Stimulated activated CD4-positive, alpha-beta T cell treated with anti-CD3 and anti-CD28 coated beads, TNF-alpha, amount 100 ng/mL, for 24 hours (primary cell): Measurements from ENCODE around the gene TGOLN2.

Source experiments
- DNase-seq, 3 experiments: peaks; one replicate each; pipeline ENCODE4 v3.0.0-alpha.2; 2020; ENCODE audit warnings: low read depth in 3 of 3

The TGOLN2 gene

DNA sequence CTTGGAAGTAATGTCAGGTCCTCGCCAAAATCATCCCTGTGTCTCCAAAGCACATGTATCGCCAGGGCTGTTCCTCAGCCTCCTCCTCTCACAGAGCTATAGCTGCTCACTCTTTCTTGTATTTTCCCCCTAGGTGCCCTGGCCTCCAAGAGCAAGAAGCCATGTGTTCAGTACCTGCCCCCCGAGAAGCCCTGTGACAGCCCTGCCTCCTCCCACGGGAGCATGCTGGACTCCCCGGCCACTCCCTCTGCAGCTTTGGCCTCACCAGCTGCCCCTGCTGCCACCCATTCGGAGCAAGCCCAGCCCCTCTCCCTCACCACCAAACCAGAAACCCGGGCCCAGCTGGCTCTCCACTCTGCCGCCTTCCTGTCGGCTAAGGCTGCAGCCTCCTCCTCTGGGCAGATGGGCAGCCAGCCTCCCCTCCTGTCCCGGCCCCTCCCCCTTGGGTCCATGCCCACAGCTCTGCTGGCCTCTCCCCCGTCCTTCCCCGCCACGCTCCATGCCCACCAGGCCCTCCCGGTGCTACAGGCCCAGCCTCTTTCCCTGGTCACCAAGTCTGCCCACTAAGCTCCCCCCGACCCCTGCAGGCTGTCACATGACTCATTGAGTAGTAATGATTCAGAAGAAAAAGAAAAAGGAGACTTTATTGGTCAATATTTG lies 18.8 kb downstream of the TGOLN2 start:
- DNase-seq: no peak

DNA sequence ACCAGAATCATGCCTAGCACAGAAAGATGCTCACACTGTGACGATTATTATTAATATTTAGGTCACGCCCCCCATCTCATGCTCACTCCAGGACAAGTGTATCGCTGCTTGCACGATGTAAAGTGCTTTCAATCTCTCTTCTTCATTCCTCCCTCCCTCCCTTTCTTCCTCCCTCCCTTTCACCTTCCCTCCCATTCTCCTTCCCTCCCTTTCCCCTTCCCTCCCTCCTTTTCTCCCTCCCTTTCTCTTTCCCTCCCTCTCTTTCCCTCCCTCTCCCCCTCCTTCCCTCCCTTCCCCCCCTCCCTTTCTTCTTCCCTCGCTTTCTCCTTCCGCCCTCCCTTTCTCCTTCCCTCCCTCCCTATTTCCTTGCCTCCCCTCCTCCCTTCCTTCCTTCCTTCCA lies 19.6 kb downstream of the TGOLN2 start:
- no peak for DNase-seq

DNA sequence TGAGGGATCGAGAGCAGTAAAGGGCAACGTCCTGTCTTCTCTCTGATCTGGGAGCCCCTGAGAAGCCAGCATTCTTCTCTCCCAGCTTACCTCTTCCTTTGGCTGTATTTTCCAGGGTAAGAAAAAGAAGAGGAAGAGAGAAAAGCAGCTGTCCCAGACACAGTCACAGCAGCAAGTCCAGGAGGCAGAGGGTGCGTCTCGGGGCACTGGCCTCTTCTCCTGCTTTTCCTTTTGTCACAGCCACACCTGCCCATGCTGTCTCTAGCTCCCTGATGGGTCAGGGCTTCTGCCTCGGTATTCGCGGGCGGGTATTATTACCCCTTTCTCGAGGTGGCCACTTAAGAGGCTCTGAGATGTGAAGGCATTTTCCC lies 20.3 kb downstream of the TGOLN2 start:
- no peak for DNase-seq

DNA sequence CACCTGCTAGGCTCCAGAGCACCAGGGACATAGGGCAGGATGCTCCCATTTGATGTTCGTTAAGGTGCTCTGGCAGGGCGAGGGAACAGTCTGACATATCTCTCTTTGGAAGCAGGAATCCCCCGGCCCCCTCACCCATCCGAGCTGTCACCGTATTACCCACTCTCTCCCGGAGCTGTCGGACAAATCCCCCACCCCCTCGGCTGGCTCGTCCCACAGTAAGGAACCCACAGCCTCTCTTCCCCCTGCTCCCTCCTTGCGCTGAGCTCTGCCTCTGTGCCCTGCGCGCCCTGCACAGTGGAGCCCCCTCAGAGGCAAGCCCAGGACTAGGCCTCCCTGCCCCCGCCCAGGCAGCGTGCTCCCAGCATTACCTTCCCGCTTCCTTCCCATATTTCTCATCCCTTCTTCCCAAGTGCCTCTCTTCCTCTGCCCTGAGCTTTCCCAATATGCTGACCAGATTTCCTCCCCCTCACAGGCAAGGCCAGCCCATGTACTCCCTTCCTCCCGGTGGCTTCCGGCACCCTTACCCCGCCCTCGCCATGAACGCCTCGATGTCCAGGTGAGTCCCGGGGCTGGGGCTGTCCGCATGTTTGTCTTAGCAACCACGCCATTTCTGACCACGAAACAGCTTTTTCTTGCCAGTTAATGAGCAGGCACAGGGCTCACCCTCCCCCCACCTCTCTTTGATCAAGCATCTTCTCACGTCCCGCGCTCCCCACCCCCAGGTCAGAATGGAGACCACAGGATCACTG lies 23.8 kb downstream of the TGOLN2 start:
- DNase-seq: no peak

DNA sequence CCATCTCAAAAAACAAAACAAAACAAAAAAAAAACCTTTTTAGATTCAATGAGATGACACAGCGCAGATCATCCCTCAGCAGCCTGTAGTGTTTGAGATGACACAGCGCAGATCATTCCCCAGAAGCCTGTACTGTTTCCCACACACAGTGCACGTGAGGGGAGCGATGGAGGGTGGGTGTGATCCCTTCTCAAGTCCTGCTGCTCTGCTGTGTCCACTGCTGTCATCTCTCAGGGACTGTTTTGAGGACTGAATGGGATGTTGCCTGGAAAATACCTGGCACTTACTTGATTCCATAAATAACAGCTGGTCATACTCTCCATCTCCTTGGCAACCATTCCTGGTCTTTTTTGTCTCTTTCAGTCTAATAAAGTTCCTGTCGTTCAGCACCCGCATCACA lies 25.7 kb downstream of the TGOLN2 start:
- no peak for DNase-seq

DNA sequence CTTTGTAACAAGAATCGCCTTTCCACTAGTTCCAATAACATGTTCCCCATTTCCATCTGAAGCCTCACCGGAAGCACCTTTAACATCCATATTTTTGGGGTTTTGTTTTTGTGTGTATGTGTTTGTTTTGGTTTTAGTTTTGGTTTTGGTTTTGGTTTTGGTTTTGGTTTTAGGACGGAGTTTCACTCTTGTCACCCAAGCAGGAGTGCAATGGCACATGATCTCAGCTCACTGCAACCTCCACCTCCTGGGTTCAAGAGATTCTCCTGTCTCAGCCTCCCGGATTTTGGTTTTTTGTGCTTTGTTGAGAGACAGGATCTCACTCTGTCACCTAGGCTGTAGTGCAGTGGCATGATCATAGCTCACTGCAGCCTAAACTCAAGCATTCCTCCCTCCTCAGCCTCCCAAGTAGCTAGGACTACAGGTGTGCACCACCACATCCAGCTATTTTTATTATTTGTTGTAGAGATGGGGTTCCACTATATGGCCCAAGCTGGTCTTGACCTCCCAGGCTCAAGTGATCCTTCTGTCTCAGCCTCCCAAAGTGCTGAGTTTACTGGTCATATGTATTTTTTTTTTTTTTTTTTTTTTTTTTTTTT lies 36.3 kb downstream of the TGOLN2 start:
- no peak for DNase-seq

DNA sequence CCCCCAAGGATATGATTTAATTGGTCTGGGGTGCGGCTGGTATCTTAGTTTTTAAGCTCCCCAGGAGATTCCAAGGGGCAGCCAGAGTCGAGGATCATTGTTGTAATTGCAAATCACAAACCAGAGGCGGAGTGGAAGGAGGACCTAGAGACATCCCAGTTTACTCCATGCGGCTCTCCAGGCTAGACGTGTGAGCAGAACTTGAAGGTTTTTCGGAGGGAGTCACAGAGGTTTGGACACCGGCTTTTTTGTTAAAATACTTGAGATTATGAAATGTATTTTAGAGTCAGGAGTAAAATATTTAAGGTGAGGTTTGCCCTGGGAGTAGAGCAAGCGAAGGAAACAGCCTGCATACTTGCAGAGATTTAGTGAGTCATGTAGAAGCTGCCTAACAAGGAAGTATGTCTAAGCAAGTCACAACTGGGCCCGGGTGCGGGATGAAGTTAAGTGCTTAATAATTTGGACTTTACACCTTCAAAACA lies 39.5 kb downstream of the TGOLN2 start:
- no peak for DNase-seq

DNA sequence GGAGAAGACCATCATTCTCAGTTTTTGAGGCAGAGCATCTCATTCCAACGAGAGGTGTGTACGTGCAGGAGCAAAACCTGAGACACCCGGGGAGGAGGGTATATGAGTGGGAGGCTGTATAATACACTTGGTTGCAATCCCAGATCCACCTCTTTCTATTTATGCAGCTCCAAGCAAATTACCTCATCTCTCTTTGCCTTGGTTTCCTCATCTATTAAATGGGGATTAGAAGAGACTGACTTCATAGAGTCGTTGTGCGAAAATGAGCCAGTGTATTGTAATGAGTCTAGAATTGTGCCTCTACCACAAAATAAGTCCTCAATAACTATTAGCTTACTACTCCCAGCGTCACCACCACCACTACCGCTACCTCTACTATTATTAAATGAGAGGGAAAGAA lies 40.1 kb downstream of the TGOLN2 start:
- DNase-seq: no peak

DNA sequence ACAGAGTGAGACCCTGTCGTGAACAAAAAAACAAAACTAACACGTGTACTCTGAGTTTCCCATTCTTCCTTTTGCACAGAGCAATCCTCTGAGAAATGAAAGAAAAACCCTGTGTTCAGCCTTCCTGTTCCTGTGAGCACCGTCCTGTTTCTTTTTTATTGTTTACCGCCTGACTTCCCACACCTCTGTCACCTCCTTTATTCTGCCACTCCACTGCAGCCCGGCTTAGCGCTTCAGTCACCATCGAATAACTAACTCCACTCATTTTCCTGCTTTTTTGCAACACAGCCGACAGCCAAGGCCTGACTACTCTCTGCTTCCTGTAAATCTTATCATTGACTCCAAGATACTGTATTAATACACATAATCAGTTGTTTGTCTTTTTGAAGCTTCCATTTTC lies 40.9 kb downstream of the TGOLN2 start:
- no peak for DNase-seq

DNA sequence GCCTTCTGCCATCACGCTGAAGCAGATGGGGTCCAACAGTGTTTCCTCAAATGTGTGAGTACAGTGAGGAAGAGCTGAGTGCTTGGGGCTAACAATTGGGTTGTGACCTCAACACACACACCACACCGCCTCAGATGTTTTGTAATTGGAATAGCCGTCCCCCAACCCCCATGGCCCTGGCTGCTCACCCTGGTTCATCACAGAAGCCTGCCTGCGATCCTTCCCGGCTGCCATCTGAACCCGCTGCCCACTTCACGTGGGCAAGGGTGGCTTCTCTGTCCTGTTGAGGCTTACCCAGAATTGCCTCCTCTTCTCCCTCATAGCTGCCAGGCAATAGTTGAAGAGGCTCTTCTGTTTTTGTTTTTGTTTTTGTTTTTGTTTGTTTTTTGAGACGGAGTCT lies 44.1 kb downstream of the TGOLN2 start:
- DNase-seq: no peak

DNA sequence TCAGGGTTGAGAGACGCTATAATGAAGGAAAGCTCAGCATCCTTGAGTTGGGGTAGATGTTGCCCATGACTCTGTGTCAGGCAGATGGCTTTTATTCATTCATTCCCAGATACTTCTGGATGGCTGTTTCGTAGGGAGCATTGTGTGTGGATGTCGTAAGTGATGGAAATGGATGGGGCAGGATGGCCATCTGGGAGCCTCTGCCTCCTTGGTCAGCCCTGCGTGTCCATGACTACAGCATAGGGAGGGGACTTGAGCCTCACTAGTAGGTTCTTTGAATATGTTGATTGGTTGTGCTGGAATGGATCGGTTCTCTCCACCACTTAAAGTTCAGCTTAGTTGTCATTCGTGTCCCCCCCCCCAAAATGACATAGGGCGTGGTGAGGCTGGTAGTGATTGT lies 44.9 kb downstream of the TGOLN2 start:
- DNase-seq: no peak

DNA sequence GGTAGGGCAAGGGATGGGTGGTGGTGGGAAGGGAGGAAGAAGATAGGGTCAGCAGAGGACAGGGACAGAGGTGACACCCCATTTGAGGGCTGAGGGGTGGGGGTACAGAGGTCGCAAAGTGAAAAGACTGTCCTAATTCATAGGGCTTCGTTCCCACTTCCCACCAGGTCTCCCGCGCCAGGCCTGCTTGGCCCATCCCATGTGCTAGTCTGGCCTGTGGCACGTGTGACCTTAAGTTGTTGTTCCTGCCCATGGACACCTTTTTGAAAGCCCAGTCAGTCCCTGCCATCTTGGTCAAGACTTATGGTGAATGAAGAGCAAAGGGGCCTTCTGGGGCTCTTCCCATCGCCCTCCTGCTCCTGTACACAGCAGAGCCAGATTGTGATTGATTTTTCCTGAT lies 46.2 kb downstream of the TGOLN2 start:
- DNase-seq: no peak

DNA sequence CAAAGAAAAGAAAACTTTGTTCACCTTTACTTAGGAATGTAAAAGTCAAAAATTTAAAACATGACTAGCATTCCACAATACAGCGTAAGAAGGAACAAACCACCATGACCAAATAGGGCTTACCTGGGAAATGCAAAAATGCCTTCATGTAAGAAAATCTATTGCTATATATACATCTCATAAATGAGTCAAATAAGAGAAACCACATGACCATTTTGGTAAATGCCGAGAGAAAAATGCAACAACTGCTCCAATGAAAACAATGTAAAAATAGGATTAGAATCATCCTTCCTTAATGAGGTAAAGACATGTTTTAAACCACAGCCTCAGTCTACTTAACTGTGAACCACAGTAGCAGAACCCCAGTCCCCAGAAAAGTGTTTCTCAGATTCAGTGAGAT lies 49.4 kb downstream of the TGOLN2 start:
- DNase-seq: no peak

DNA sequence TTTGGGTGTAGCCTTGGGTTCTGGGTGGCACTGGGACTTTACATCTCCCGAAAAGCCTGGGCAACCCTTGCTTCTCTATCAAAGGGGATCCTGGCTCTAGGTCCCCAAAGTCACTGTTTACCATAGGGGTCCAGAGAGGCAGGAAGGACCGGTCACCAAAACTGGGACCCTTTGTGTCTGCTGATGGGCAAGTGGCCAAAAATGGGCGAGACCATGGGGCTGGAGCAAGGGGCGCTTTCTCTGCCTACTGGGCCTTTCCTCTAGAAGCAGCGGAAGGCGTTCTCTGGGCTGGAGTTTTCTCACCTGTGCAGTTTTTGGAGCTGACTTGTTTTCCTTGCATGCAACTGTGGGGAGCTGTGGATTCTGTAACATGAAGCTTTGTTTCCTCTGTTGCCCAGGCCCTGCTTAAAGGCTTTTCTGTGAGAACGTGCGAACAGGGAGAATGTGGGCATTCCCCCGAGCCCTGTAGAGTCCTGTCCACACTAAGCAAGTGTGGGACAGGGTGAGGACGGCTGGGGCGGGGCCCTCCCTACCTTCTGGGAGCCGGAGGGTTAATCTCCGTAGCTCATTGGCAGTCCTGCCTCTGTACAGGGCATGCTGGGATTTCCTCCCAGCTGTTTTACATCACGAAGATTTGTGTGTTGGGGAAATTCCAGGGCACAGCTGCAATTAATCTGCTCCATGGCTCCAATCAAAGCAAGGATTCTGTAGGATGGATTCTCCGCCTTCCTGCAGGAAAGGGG lies 50.2 kb downstream of the TGOLN2 start:
- no peak for DNase-seq

DNA sequence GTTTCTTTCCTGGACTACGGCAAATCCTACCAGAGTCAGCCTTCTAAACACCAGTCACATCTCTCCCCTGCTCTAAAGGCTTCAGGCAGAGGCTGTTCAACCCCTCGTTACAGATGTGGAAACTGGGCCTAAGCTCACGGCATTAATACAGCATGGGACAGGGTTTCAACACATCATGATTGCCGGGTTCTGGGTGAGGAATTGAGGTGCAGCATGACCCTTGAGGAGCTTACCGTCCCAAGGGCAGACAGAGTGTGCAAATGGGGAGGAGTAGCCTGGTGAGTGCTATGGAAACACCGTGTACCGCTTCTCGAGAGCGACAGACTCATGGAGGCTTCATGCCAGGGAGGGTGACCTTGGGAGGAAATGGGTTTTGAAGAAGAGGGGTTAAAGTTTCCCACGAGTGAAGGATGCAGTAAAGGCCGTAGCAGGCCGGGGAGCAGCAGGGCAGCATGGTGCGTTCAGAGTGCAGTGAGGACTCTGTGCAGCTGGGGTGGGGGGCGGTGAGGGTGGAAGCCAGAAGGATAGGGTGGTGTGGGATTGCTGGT lies 51.1 kb downstream of the TGOLN2 start:
- DNase-seq: no peak

DNA sequence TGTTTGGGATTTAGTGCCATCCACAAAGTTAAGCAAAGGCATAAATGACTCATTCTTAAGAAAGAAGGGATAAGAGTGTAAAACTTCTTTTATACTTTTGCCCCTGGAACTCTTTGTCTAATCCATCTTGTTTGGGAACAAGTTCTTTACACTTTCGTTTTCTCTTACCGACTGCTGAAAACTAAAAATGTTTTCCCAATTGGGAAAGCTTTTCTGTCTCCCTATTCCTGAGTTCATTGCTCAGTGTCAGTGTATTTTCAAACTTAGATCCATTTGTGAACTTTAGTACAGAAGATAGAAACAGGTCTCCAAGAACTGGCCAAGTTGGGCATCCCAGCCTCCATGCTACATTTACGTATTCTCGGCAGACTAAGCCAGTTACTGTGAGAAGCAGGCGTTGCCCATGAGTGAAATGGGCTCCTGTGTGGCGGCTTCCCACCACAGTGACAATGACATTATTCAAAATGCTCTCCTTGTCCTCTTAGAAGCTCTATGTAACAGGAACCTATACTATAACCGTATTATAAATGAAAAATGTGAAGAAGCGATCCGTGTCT lies 51.7 kb downstream of the TGOLN2 start:
- no peak for DNase-seq

DNA sequence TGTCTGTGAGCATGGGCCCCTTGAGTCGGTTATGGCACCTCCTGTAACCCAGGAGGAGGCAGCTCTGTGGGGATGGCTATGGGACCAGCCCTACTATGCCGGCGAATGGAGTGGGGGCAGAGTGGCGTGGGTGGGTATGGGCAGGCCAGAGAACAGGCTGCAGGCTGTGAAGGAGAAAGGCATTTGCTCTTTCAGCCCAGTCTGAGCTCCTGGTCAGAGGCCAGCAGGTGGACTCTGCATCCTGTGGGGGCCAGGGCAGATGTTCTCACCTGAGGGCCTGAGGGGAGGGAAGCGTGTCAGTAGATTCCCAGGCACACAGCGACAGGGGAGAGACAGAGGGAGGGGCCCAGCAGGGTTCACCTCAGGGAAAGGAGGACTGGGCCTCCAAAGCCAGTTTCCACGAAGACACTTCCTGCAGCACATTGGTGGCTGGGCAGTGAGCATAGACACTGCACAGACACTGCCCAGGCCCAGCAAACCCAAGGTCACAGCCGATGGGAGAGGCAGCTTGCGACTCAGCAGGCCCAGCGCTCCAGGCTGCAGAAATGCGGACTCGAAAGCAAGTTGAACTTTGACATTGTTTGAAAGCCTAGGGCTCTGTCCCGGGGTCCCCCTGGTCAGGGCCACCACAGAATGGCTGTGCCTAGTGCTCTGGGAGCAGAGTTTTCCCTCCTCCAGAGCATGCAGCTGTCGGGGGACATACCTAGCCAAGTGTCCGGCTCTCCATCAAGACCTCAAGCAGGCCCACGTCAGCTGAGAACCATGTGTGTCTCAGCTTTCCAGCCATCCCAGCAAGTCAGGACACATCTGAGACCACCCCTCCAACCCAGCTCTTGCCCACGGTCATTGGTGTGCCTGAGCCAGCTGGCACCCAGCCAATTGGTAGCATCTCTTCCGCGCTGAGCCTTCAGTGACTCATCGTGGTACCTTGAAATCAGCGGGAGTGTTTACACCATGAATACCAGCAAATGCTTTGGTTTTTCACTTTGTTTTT lies 53.8 kb downstream of the TGOLN2 start:
- DNase-seq: no peak

DNA sequence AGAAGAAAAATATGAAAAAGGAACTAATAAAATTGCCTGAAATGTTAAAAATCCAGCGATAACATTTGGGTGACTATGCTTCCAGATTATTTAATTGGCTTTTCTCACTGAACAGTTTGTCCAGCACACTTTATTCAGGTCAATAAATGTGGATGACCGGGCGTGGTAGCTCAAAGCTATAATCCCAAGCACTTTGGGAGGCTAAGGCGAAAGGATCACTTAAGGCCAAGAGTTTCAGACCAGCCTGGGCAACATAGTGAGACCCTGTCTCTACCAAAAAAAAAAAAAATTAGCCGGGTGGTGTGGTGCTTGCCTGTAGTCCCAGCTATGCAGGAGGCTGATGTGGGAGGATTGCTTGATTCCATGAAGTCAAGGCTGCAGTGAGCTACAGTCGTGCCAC lies 55.4 kb downstream of the TGOLN2 start:
- no peak for DNase-seq

DNA sequence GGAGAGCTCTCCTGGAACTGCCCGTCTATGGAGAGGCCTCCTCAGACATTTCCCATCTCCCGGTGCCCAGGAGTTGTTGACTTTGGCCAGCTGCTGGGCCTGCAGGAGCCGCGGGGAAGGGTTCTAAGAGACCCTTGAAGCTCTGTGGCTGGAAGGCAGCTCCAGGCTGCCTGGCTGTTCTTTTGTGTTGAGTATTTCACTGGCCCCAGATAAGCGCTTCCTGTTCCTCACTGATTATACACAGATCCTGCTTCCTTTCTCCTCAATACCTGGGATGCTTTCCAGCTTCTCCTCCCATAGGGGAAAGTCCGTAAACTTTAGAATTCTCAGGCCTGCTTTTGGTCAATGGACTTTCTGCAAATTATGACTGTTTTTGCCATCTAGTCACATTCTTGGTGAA lies 57.8 kb downstream of the TGOLN2 start:
- no peak for DNase-seq
